Measurements from ENCODE around the gene ELOVL5.

DNA sequence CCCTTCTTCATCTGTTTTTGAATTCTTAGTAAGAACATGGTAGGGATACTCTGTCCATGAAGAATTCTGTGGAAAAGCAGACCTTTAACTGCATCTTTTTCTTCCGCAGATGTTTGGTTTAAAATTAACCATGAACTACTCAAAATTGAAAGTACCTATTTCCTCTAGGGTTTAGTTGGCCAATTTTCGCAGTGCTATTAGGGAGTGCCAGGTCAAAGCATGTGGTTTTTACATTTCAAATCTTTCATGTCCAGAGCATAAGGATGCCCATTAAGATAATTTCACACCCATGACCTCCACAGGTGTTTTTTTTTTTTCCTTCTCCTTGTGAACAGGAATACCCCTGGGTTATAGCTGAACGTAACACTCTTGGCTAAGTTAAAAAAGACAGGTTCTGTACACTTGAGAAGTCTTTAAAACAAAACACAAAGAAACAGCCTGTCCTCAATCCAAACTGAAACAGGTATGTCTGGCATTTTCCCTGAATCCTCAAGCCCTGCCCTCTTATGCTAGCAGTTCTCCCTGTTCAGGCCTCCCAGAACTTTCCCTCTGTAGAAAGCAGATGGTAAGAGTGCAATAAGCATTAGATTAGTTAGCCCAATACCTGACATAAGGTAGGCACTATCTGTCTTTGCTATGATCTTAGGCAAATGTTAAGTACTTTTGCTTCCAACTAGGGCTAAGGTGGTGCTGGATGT, 67.1 kb downstream of the ELOVL5 start:
- TF ChIP-seq EZH2 (IDR thresholded peaks at IDR 0.05), result no peak
- no peak for TF ChIP-seq POLR2AphosphoS5 (IDR thresholded peaks at IDR 0.05; ENCODE audit: borderline replicate concordance, low read depth, low read length)
- no peak for TF ChIP-seq FOXP2 (optimal IDR thresholded peaks at IDR 0.05; ENCODE audit: control extremely low read depth, extremely low read length, insufficient read depth)
